Parathyroid adenoma (tissue), 2 donors: Measurements from ENCODE around the gene CAPN9.

Experiments
- H2AFZ ChIP-seq: fragments of 300-600 bp; sonication (generic); one replicate; pipeline ENCODE4 v1.7.0; 2017; ENCODE audit warnings: antibody characterized with exemption, mild to moderate bottlenecking
- H3K27ac ChIP-seq: fragments of 300-600 bp; sonication (generic); one replicate; pipeline ENCODE4 v1.7.0; 2017
- H3K27me3 ChIP-seq: fragments of 300-600 bp; sonication (generic); one replicate; pipeline ENCODE4 v1.7.0; 2017; ENCODE audit warnings: low read length; ENCODE audit not compliant: control insufficient read depth, insufficient read depth
- H3K36me3 ChIP-seq: fragments of 300-600 bp; sonication (generic); one replicate; pipeline ENCODE4 v1.7.0; 2017; ENCODE audit warnings: low read length; ENCODE audit not compliant: control insufficient read depth, insufficient read depth
- H3K4me1 ChIP-seq: fragments of 300-600 bp; sonication (generic); one replicate; pipeline ENCODE4 v1.7.0; 2017; ENCODE audit warnings: control low read depth
- H3K4me2 ChIP-seq: fragments of 300-600 bp; sonication (generic); one replicate; pipeline ENCODE4 v1.7.0; 2017; ENCODE audit warnings: low read length
- H3K4me3 ChIP-seq: fragments of 300-600 bp; sonication (generic); one replicate; pipeline ENCODE4 v1.7.0; 2017; ENCODE audit warnings: low read depth, low read length
- H3K79me2 ChIP-seq: fragments of 300-600 bp; sonication (generic); one replicate; pipeline ENCODE4 v1.7.0; 2017; ENCODE audit warnings: control low read depth
- H3K9ac ChIP-seq: fragments of 300-600 bp; sonication (generic); one replicate; pipeline ENCODE4 v1.7.0; 2017; ENCODE audit warnings: mild to moderate bottlenecking
- H3K9me3 ChIP-seq: fragments of 300-600 bp; sonication (generic); one replicate; pipeline ENCODE4 v1.7.0; 2017; ENCODE audit warnings: low read length; ENCODE audit not compliant: control insufficient read depth
- TF ChIP-seq, protein P1 (sequence below): fragments of 300-600 bp; sonication (generic); IDR thresholded peaks from one replicate; pipeline ENCODE4 v1.7.0; 2017; ENCODE audit warnings: antibody characterized with exemption, mild to moderate bottlenecking
- donor health status: primary hyperparathyroidism.

The CAPN9 gene

DNA sequence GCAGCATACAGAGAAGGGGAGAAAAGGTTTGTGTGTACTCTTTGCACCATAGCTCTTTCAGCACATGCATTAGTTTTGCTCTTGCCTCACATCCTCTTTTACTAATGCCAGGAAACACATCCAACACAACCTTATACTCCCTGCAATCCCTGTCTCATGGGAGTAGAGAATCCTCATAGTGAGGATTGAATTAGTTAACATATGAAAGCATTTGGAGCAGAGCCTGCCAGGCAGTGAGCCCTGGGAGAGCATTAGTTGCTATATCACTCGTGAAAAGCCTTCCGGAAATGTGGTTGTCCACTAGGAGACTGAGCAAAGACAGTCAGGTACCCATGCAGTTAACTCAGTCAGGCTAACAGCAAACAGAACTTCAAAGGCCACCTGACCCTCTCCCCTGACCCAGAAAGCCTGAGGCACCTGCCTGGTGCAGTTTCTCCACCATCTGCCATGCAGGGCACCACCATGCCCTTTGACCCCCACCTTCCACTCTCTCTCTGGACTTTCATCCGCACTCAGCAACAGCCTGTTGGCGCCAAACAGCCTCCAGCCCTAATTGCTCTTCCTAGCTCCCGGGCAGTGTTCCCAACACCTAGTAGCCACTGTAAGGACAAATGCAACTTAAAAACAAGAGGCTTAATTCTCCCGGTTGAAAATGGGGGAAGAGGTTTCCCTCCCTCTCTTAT lies 18.3 kb upstream of the CAPN9 start:
- Histone ChIP-seq H3K9me3 (no peaks in the 10 kb centered on the region), H3K79me2 (no peaks in the 10 kb centered on the region), H3K4me1 (peaks cover 3% of the 10 kb centered on the region), H3K27me3 (no peaks in the 10 kb centered on the region), H3K36me3 (no peaks in the 10 kb centered on the region), H2AFZ (peak overlapping the region; percentile 33), H3K4me2 (no peak overlapping the region), H3K9ac (no peak overlapping the region), H3K4me3 (no peak overlapping the region), H3K27ac (no peak overlapping the region)
- TF ChIP-seq, protein P1, sequence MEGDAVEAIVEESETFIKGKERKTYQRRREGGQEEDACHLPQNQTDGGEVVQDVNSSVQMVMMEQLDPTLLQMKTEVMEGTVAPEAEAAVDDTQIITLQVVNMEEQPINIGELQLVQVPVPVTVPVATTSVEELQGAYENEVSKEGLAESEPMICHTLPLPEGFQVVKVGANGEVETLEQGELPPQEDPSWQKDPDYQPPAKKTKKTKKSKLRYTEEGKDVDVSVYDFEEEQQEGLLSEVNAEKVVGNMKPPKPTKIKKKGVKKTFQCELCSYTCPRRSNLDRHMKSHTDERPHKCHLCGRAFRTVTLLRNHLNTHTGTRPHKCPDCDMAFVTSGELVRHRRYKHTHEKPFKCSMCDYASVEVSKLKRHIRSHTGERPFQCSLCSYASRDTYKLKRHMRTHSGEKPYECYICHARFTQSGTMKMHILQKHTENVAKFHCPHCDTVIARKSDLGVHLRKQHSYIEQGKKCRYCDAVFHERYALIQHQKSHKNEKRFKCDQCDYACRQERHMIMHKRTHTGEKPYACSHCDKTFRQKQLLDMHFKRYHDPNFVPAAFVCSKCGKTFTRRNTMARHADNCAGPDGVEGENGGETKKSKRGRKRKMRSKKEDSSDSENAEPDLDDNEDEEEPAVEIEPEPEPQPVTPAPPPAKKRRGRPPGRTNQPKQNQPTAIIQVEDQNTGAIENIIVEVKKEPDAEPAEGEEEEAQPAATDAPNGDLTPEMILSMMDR = no peak

DNA sequence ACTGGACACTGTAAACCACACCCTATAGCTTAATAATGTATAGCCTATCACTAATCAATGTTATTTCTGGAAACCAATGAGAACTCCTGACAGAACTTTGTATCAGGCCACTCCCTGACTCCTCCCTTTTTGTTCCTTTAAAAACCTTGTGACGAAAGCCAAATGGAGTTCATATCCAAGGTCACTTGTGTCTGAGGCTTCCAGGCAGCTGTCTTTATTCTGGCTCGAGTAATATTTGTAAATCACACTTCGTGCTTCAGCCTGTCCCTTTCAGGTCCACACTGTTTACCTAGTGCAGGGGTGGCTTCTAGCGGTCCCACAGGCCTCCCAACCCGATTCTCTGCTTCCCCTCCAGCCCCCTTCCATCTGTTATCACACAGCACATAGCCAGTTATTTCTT lies 16.2 kb upstream of the CAPN9 start:
- H3K27ac ChIP-seq = no peak overlapping the region
- H3K27me3 ChIP-seq = no peaks in the 10 kb centered on the region
- no peaks in the 10 kb centered on the region for H3K79me2 ChIP-seq
- H3K36me3 ChIP-seq = no peaks in the 10 kb centered on the region
- no peak overlapping the region for H2AFZ ChIP-seq
- no peak overlapping the region for H3K4me3 ChIP-seq
- TF ChIP-seq, protein P1 = no peak
- no peak overlapping the region for H3K4me2 ChIP-seq
- H3K9me3 ChIP-seq = no peaks in the 10 kb centered on the region
- peaks cover 3% of the 10 kb centered on the region for H3K4me1 ChIP-seq
- H3K9ac ChIP-seq = no peak overlapping the region

DNA sequence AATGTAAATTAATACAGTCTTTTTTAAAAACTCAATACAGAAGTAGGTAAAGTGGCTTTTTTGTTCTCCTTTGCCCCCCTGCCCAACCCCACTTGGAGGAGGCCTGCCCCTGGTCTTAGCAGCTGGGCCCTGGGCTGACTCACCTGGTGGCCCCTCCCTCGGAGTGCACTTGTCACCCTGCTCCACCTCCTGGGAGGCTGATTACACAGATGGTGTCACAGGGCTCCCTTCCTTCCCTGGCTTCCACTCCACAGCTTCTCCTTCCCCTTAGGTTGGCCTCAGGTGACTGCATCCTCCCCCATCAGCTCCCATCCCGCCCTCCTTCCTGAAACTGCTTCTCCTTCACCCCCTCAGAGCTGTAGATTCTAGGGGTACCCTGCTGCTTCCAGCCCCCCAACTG lies 11.7 kb upstream of the CAPN9 start:
- no peak overlapping the region for H3K4me3 ChIP-seq
- H2AFZ ChIP-seq = no peak overlapping the region
- no peaks in the 10 kb centered on the region for H3K4me1 ChIP-seq
- TF ChIP-seq, protein P1 = no peak
- no peak overlapping the region for H3K9ac ChIP-seq
- H3K4me2 ChIP-seq = no peak overlapping the region
- no peaks in the 10 kb centered on the region for H3K27me3 ChIP-seq
- H3K36me3 ChIP-seq = no peaks in the 10 kb centered on the region
- no peaks in the 10 kb centered on the region for H3K79me2 ChIP-seq
- no peak overlapping the region for H3K27ac ChIP-seq
- no peaks in the 10 kb centered on the region for H3K9me3 ChIP-seq

DNA sequence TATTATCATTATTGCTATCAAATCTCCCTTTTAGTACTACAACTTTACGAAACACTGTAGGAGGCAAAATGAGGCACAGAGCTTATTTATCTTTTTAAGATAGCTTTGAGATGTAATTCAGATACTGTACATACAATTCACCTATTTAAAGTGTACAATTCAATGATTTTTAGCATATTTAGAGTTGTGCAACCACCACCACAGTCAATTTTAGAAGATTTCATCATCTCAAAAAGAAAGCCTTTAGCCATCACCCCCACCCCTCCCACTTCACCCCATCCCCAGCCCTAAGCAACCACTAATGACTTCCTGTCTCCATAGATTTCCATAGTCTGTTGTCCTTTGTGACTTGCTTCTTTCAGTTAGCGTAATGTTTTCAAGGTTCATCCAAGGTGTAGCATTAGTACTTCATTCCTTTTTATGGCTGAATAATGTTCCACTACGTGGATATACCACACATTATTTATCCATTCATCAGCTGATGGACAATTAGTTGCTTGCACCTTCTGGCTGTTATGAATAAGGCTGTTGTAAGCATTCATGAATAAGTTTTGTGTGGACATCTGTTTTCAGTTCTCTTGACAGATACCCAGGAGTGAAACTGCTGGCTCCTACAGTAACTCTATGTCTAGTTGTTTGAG lies 9.4 kb upstream of the CAPN9 start:
- no peaks in the 10 kb centered on the region for H3K79me2 ChIP-seq
- H3K36me3 ChIP-seq = no peaks in the 10 kb centered on the region
- H3K9me3 ChIP-seq = no peaks in the 10 kb centered on the region
- H3K27me3 ChIP-seq = no peaks in the 10 kb centered on the region
- H3K4me3 ChIP-seq = no peak overlapping the region
- TF ChIP-seq, protein P1 = no peak
- H3K4me2 ChIP-seq = no peak overlapping the region
- no peak overlapping the region for H3K27ac ChIP-seq
- H2AFZ ChIP-seq = no peak overlapping the region
- no peak overlapping the region for H3K9ac ChIP-seq
- no peaks in the 10 kb centered on the region for H3K4me1 ChIP-seq
